PC-9 (cell line): ENCODE results near the gene SASH1. TPM values are rescaled to one million over a fixed set of nuclear protein-coding genes. Genes with fewer than 3 reads are reported as not detected.

Source experiments
- BruUV-seq: library from RNA; stranded (reverse); fragments of 400-500 nt; replicated peaks from 2 replicates; lab custom pipeline; 2021; lab: Mats Ljungman, UMichigan
- CTCF ChIA-PET: fragments of 300-600 bp; sonication (Branson Sonifier 250); formaldehyde crosslinking; loops from one replicate; lab custom pipeline; 2022; ENCODE audit warnings: antibody characterized with exemption; lab: Charles Lee
- POLR2A ChIA-PET: fragments of 300-600 bp; sonication (Branson Sonifier 250); formaldehyde crosslinking; loops from one replicate; lab custom pipeline; 2022; ENCODE audit warnings: antibody characterized with exemption; ENCODE audit not compliant: unreplicated experiment; lab: Charles Lee
- DNase-seq, 2 experiments: peaks; one replicate each; pipeline versions ENCODE4 v3.0.0 to v3.0.0-alpha.2; 2015 to 2022; ENCODE audit warnings: mixed read lengths in 1 of 2
- H2AFZ ChIP-seq: fragments of 200-600 bp; sonication (generic); 2 replicates; pipeline ENCODE4 v1.8.1; 2017; ENCODE audit warnings: antibody characterized with exemption
- H3F3A ChIP-seq: fragments of 200-600 bp; sonication (generic); 2 replicates; pipeline ENCODE4 v1.8.1; 2017; ENCODE audit warnings: antibody characterized with exemption, mild to moderate bottlenecking, low read depth; ENCODE audit not compliant: insufficient read depth
- H3K27ac ChIP-seq: fragments of 200-600 bp; sonication (generic); 2 replicates; pipeline ENCODE4 v1.6.1; 2016; ENCODE audit warnings: mixed run types
- H3K27me3 ChIP-seq: fragments of 200-600 bp; sonication (generic); 2 replicates; pipeline ENCODE4 v1.6.1; 2016; ENCODE audit warnings: low read depth, mixed run types; ENCODE audit not compliant: insufficient read depth
- H3K36me3 ChIP-seq: fragments of 200-600 bp; sonication (generic); 2 replicates; pipeline ENCODE4 v1.6.1; 2016; ENCODE audit warnings: low read depth, mixed run types
- H3K4me1 ChIP-seq: fragments of 200-600 bp; sonication (generic); replicated peaks from 2 replicates; pipeline ENCODE4 v1.6.1; 2016; ENCODE audit warnings: mixed run types; ENCODE audit not compliant: insufficient read depth
- H3K4me2 ChIP-seq: fragments of 200-600 bp; sonication (generic); 2 replicates; pipeline ENCODE4 v1.6.1; 2017; ENCODE audit warnings: mixed run types
- H3K4me3 ChIP-seq: fragments of 200-600 bp; sonication (generic); 2 replicates; pipeline ENCODE4 v1.6.1; 2016; ENCODE audit warnings: mixed run types
- H3K79me2 ChIP-seq: fragments of 200-600 bp; sonication (generic); 2 replicates; pipeline ENCODE4 v1.6.1; 2017; ENCODE audit warnings: low read depth, mixed run types
- H3K9me2 ChIP-seq: fragments of 200-600 bp; sonication (generic); 2 replicates; pipeline ENCODE4 v1.8.1; 2017; ENCODE audit warnings: mild to moderate bottlenecking; ENCODE audit not compliant: insufficient read depth
- H3K9me3 ChIP-seq: fragments of 200-600 bp; sonication (generic); 2 replicates; pipeline ENCODE4 v1.8.1; 2016; ENCODE audit warnings: low read depth; ENCODE audit not compliant: insufficient read depth
- H4K20me1 ChIP-seq: fragments of 200-600 bp; sonication (generic); 2 replicates; pipeline ENCODE4 v1.8.1; 2017; ENCODE audit not compliant: insufficient read depth
- EZH2 ChIP-seq: fragments of 200-600 bp; sonication (generic); IDR thresholded peaks from 2 replicates; pipeline ENCODE4 v1.8.0; 2017; ENCODE audit warnings: antibody characterized with exemption, low read depth
- intact Hi-C: fragments of 100-400 bp; cut with micrococcal nuclease; formaldehyde crosslinking; loops from one replicate; pipeline ENCODE4 v1.10.0; 2022; ENCODE audit not compliant: unreplicated experiment
- total RNA-seq: library from RNA; stranded (reverse); gene quantifications from 2 replicates; pipeline ENCODE4 v1.2.3, GENCODE V29; 2021
- TF ChIP-seq, protein P1 (sequence below): fragments of 200-600 bp; sonication (generic); conservative IDR thresholded peaks from 2 replicates; pipeline ENCODE4 v1.6.1; 2017; ENCODE audit warnings: mixed run types, antibody characterized with exemption, mild to moderate bottlenecking, moderate library complexity

The SASH1 gene
- total RNA-seq, 1 experiment from 2014 or later, result 32.9 TPM

DNA sequence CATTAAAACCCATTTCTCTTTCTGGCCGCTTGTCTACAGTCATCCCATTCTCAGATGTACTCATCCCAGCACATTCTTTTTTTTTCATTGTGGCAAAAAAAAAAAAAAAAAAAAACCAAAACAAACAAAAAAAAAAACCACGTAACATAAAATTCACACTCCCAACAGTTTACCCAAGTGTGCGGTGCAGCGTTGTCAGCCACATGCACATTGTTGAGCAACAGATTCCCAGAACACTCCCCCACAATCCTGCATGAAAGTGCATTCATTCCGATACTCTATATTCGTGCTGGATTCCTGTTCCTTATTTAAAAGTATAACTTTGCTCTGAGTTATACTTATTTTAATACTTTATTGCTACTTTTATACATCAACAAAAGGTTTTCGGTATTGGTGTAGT, 96.0 kb downstream of the SASH1 start:
- intact Hi-C loops, result no loop called here
- no TSS peak for BruUV-seq
- Histone ChIP-seq H2AFZ (no peak overlapping the region), H3K27me3 (no peaks in the 10 kb centered on the region), H3K27ac (no peak overlapping the region), H3K4me3 (no peak overlapping the region), H4K20me1 (no peaks in the 10 kb centered on the region), H3K4me2 (no peak overlapping the region), H3K36me3 (no peaks in the 10 kb centered on the region), H3K9me2 (no peaks in the 10 kb centered on the region), H3K4me1 (peaks cover 44% of the 10 kb centered on the region), H3K79me2 (peaks cover 9% of the 10 kb centered on the region; the same call in 1 of the 2 replicates), H3F3A (peaks cover 23% of the 10 kb centered on the region), H3K9me3 (no peaks in the 10 kb centered on the region; the same call in 1 of the 2 replicates)
- TF ChIP-seq EZH2, result no peak
- TF ChIP-seq, protein P1, sequence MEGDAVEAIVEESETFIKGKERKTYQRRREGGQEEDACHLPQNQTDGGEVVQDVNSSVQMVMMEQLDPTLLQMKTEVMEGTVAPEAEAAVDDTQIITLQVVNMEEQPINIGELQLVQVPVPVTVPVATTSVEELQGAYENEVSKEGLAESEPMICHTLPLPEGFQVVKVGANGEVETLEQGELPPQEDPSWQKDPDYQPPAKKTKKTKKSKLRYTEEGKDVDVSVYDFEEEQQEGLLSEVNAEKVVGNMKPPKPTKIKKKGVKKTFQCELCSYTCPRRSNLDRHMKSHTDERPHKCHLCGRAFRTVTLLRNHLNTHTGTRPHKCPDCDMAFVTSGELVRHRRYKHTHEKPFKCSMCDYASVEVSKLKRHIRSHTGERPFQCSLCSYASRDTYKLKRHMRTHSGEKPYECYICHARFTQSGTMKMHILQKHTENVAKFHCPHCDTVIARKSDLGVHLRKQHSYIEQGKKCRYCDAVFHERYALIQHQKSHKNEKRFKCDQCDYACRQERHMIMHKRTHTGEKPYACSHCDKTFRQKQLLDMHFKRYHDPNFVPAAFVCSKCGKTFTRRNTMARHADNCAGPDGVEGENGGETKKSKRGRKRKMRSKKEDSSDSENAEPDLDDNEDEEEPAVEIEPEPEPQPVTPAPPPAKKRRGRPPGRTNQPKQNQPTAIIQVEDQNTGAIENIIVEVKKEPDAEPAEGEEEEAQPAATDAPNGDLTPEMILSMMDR, result no peak
- no peak for DNase-seq
- ChIA-PET CTCF (no interaction called here), POLR2A (no interaction called here)

DNA sequence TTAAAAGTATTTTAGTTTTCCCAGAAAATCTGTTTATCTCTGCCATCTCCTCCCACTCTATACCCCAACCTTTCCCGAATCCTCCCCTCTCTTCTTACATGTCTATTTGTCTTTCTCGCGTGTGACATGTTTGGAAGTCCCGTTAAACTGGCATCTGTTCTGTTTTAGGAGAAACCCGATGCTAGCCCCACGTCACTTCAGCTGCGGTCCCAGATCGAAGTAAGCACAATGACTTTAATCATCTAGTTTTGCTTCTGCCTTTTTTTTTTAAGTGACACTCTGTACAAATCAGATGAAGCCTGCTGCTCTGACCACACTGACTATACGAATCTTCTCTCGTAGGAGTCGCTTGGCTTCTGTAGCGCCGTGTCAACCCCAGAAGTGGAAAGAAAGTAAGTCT, 97.4 kb downstream of the SASH1 start:
- H3K9me2 ChIP-seq, result no peaks in the 10 kb centered on the region
- intact Hi-C loops, result no loop called here
- no peak overlapping the region for H3K27ac ChIP-seq
- peaks cover 9% of the 10 kb centered on the region; the same call in 1 of the 2 replicates for H3K79me2 ChIP-seq
- H3K27me3 ChIP-seq, result no peaks in the 10 kb centered on the region
- no peak overlapping the region for H3K4me3 ChIP-seq
- no peak for DNase-seq
- peaks cover 54% of the 10 kb centered on the region for H3K4me1 ChIP-seq
- H3K9me3 ChIP-seq, result no peaks in the 10 kb centered on the region; the same call in 1 of the 2 replicates
- H2AFZ ChIP-seq, result no peak overlapping the region
- H3F3A ChIP-seq, result peaks cover 31% of the 10 kb centered on the region
- BruUV-seq, result no TSS peak
- CTCF ChIA-PET, result interaction anchor here (0.6 kb wide), 1 partner anchor 32 kb away, joined by 10 read pairs; no protein-coding TSS in a partner anchor
- no peak for TF ChIP-seq EZH2
- TF ChIP-seq, protein P1, result no peak
- H3K36me3 ChIP-seq, result no peaks in the 10 kb centered on the region
- no peak overlapping the region for H3K4me2 ChIP-seq
- POLR2A ChIA-PET, result no interaction called here
- H4K20me1 ChIP-seq, result no peaks in the 10 kb centered on the region

DNA sequence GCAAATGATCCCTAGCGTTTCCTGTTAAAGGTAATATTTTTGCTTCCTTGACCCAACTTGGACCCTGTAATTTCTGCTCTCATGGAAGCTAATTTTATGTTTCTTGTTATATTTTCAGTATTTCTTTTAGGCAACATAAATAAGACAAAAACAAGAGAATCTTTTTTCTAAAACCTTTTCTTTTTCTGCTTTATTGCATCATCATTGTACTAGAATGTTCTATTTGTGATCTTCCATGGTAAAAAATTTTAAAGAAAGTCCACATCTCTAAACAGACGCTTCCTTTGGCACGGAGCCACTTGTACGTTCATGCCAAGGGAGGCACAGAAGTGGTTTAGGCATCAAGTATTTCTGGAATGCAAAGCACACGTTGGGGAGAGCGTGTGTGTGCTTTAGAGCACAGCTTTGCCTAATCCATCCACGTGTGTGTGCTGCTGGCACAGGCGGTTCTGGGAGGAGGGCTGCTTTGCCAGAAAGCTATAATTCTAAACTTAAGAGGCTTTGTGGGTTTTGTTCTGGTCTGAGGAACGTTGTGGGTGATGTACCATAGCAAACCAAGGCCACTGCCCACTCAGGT, 98.3 kb downstream of the SASH1 start:
- Histone ChIP-seq H2AFZ (no peak overlapping the region), H3K4me1 (peaks cover 58% of the 10 kb centered on the region), H3F3A (peaks cover 40% of the 10 kb centered on the region), H3K9me2 (no peaks in the 10 kb centered on the region), H3K4me2 (peak overlapping the region; percentile 57), H3K36me3 (no peaks in the 10 kb centered on the region), H3K27ac (peak overlapping the region; percentile 85), H3K4me3 (no peak overlapping the region), H4K20me1 (no peaks in the 10 kb centered on the region), H3K27me3 (no peaks in the 10 kb centered on the region), H3K9me3 (no peaks in the 10 kb centered on the region; the same call in 1 of the 2 replicates), H3K79me2 (peaks cover 9% of the 10 kb centered on the region; the same call in 1 of the 2 replicates)
- ChIA-PET POLR2A (no interaction called here), CTCF (no interaction called here)
- BruUV-seq, result no TSS peak
- peak; percentile 59 to 91 for DNase-seq
- intact Hi-C loops, result loop anchor here (1.0 kb wide), 3 partner anchors 35 to 250 kb away; no protein-coding TSS in a partner anchor
- TF ChIP-seq EZH2, result no peak
- TF ChIP-seq, protein P1, result no peak
